Hepatocyte (in vitro differentiated cells): Measurements from ENCODE around the gene TMEM161A. TPM values are rescaled to one million over a fixed set of nuclear protein-coding genes. Genes with fewer than 3 reads are reported as not detected.
"Not testable (repeated sequence)": the region's sequence is repeated elsewhere in the genome, so short reads cannot be mapped to it uniquely, and the experiment has no call there.

Source experiments
- DNase-seq: peaks from one replicate; pipeline ENCODE4 v3.0.0-alpha.2; 2016; ENCODE audit warnings: low spot score
- H2AFZ ChIP-seq: fragments of 200-600 bp; sonication (generic); 2 replicates; pipeline ENCODE4 v1.6.0; 2016; ENCODE audit warnings: antibody characterized with exemption, mild to moderate bottlenecking
- H3K27ac ChIP-seq: fragments of 200-600 bp; sonication (generic); 2 replicates; pipeline ENCODE4 v1.5.1; 2016; ENCODE audit warnings: mild to moderate bottlenecking
- H3K27me3 ChIP-seq: fragments of 200-600 bp; sonication (generic); 2 replicates; pipeline ENCODE4 v1.6.1; 2016
- H3K36me3 ChIP-seq: fragments of 200-600 bp; sonication (generic); replicated peaks from 2 replicates; pipeline ENCODE4 v1.5.1; 2016; ENCODE audit warnings: low read depth; ENCODE audit not compliant: insufficient read depth
- H3K4me1 ChIP-seq: fragments of 200-600 bp; sonication (generic); 2 replicates; pipeline ENCODE4 v1.5.1; 2016; ENCODE audit warnings: mild to moderate bottlenecking, moderate library complexity; ENCODE audit not compliant: insufficient read depth
- H3K4me2 ChIP-seq: fragments of 200-600 bp; sonication (generic); 2 replicates; pipeline ENCODE4 v1.6.0; 2016
- H3K4me3 ChIP-seq: fragments of 200-600 bp; sonication (generic); 2 replicates; pipeline ENCODE4 v1.5.1; 2016; ENCODE audit warnings: mild to moderate bottlenecking
- H3K79me2 ChIP-seq: fragments of 200-600 bp; sonication (generic); 2 replicates; pipeline ENCODE4 v1.6.0; 2017; ENCODE audit warnings: mild to moderate bottlenecking
- H3K9me2 ChIP-seq: fragments of 200-600 bp; sonication (generic); replicated peaks from 2 replicates; pipeline ENCODE4 v1.6.0; 2017; ENCODE audit warnings: mild to moderate bottlenecking; ENCODE audit not compliant: insufficient read depth
- H3K9me3 ChIP-seq: fragments of 200-600 bp; sonication (generic); 2 replicates; pipeline ENCODE4 v1.5.1; 2016; ENCODE audit warnings: low read depth, mild to moderate bottlenecking
- H4K20me1 ChIP-seq: fragments of 200-600 bp; sonication (generic); 2 replicates; pipeline ENCODE4 v1.6.0; 2016; ENCODE audit warnings: mild to moderate bottlenecking; ENCODE audit not compliant: insufficient read depth, poor library complexity, severe bottlenecking
- CTCF ChIP-seq: fragments of 200-600 bp; sonication (generic); IDR thresholded peaks from 2 replicates; pipeline ENCODE4 v1.5.1; 2016; ENCODE audit warnings: antibody characterized with exemption, mild to moderate bottlenecking; ENCODE audit not compliant: poor library complexity
- EZH2 ChIP-seq: fragments of 200-600 bp; sonication (generic); IDR thresholded peaks from 2 replicates; pipeline ENCODE4 v1.6.1; 2016; ENCODE audit warnings: antibody characterized with exemption, mild to moderate bottlenecking, borderline replicate concordance
- EZH2phosphoT487 ChIP-seq: fragments of 200-600 bp; sonication (generic); IDR thresholded peaks from one replicate; pipeline ENCODE4 v1.6.1; 2018; ENCODE audit warnings: antibody characterized with exemption, mild to moderate bottlenecking, low read depth, moderate library complexity; ENCODE audit not compliant: unreplicated experiment, severe bottlenecking
- WGBS: methylation state at CpG from one replicate; pipeline ENCODE4 v1.1.6; 2016; ENCODE audit warnings: low lambda C conversion rate; ENCODE audit errors: missing lambda C conversion rate; 5-methylcytosine and 5-hydroxymethylcytosine counted together
- polyA plus RNA-seq: library from polyadenylated mRNA; unstranded; fragments of >200 nt; fragmentation: Nextera tagmentation; extraction: Ambion mirVana; gene quantifications from 2 replicates; pipeline ENCODE4 v1.2.1, GENCODE V29; 2016
- total RNA-seq: library from RNA; depleted of rRNA; stranded (reverse); fragments of >200 nt; gene quantifications from 2 replicates; pipeline ENCODE4 v1.2.3, GENCODE V29; 2014

The TMEM161A gene
- total and polyA plus RNA-seq, 2 experiments from 2014 or later, result 22.1 to 48.5 TPM

- TF ChIP-seq CTCF (peak; percentile 29), EZH2phosphoT487 (no peak)
- DNase-seq, result no peak
- Histone ChIP-seq H3K27me3 (no peaks in the 10 kb centered on the region), H3K4me3 (no peak overlapping the region), H3K79me2 (no peaks in the 10 kb centered on the region), H3K4me2 (peak overlapping the region; percentile 56), H3K4me1 (no peaks in the 10 kb centered on the region), H3K27ac (no peak overlapping the region), H3K36me3 (no peaks in the 10 kb centered on the region), H2AFZ (no peak overlapping the region), H3K9me2 (no peaks in the 10 kb centered on the region), H3K9me3 (no peaks in the 10 kb centered on the region), H4K20me1 (no peaks in the 10 kb centered on the region)
- 52% methylated on average over 53 of the region's 66 CpGs for WGBS
Observed at GRCh38 chr19:19110410-19111135, 27.7 kb downstream of the TMEM161A start.

DNA sequence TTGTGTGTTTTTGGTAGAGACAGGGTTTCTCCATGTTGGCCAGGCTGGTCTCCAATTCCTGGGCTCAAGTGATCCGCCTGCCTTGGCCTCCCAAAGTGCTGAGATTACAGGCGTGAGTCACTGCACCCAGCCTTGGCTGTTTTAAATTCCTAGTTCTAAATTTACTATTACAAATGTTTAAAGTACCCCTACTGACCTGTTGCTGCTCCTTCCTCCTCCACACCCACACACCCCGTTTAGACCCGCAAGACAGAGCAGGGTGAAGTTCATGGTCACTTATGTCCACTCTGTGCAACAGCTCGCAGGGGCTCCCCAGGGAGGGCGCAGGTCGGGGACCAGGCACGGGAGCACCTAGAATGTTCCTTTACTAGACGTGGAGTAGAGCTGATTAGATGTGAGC lies 28.7 kb downstream of the TMEM161A start:
- Histone ChIP-seq H3K36me3 (no peaks in the 10 kb centered on the region), H3K4me2 (no peak overlapping the region), H3K27ac (no peak overlapping the region), H3K4me3 (no peak overlapping the region), H3K4me1 (peaks cover 6% of the 10 kb centered on the region), H3K9me2 (no peaks in the 10 kb centered on the region), H3K9me3 (no peaks in the 10 kb centered on the region), H3K27me3 (no peaks in the 10 kb centered on the region), H4K20me1 (no peaks in the 10 kb centered on the region), H2AFZ (no peak overlapping the region), H3K79me2 (no peaks in the 10 kb centered on the region)
- no peak for DNase-seq
- WGBS, result 72% methylated on average over 9 of the region's 9 CpGs
- TF ChIP-seq EZH2phosphoT487 (no peak), EZH2 (no peak)

DNA sequence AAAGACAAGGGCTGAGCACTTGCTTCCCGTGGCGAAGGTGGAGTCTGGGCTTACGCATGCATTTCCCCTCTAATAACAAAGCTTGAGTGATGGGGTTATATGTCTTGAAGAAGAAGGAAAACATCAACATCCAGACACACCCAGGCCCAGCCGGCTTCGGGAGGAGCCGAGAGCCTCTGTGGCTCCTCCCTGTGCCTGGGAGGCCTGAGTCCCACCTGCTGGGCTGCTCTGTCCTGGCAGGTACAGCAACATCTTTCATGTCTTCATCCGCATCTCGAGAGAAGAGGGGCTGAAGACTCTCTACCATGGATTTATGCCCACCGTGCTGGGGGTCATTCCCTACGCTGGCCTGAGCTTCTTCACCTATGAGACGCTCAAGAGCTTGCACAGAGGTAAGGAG lies 30.6 kb downstream of the TMEM161A start:
- 87% methylated on average over 11 of the region's 11 CpGs for WGBS
- H3K79me2 ChIP-seq, result no peaks in the 10 kb centered on the region
- H3K27ac ChIP-seq, result no peak overlapping the region
- H3K4me2 ChIP-seq, result no peak overlapping the region
- no peaks in the 10 kb centered on the region for H4K20me1 ChIP-seq
- H3K4me3 ChIP-seq, result no peak overlapping the region
- H3K9me2 ChIP-seq, result no peaks in the 10 kb centered on the region
- no peaks in the 10 kb centered on the region for H3K36me3 ChIP-seq
- H3K4me1 ChIP-seq, result peaks cover 6% of the 10 kb centered on the region
- TF ChIP-seq EZH2phosphoT487 (no peak), EZH2 (no peak), CTCF (no peak)
- H3K27me3 ChIP-seq, result no peaks in the 10 kb centered on the region
- no peaks in the 10 kb centered on the region for H3K9me3 ChIP-seq
- no peak overlapping the region for H2AFZ ChIP-seq
- no peak for DNase-seq

- not testable (repeated sequence) for H3K4me2 ChIP-seq, H4K20me1 ChIP-seq, H3K4me1 ChIP-seq, H3K36me3 ChIP-seq, DNase-seq, H3K9me3 ChIP-seq, H3K9me2 ChIP-seq, H2AFZ ChIP-seq, H3K79me2 ChIP-seq, H3K4me3 ChIP-seq, H3K27ac ChIP-seq, H3K27me3 ChIP-seq
- 96% methylated on average over 7 of the region's 7 CpGs for WGBS
Observed at GRCh38 chr19:19106938-19107337, 31.3 kb downstream of the TMEM161A start.
